ENCODE data around the gene PCDHA2.
"Not testable (repeated sequence)": the region's sequence is repeated elsewhere in the genome, so short reads cannot be mapped to it uniquely, and the experiment has no call there.

- not testable (repeated sequence) for TF ChIP-seq CTCF, POLR2A (IDR thresholded peaks at IDR 0.05)
Measured at GRCh38 chr5:140802381-140802780, 7.7 kb downstream of the PCDHA2 start.
